SK-N-SH (cell line): Measurements from ENCODE around the gene CYP8B1.

ENCODE experiments used
- SMC3 ChIP-seq: IDR thresholded peaks from 2 replicates; pipeline ENCODE4 v1.6.1; 2012; ENCODE audit warnings: low read depth, low read length, improper control_type of control experiment
- TF ChIP-seq, protein P1 (sequence below): IDR thresholded peaks from 2 replicates; pipeline ENCODE4 v1.4.0; 2012; ENCODE audit warnings: low read depth
- TF ChIP-seq, protein P2 (sequence below): fragments of 200-600 bp; sonication (generic); IDR thresholded peaks from 2 replicates; pipeline ENCODE4 v1.6.1; 2017; ENCODE audit warnings: antibody characterized with exemption, mild to moderate bottlenecking, moderate library complexity
- TF ChIP-seq, protein P3 (sequence below): IDR thresholded peaks from 2 replicates; pipeline ENCODE4 v1.6.1; 2012; ENCODE audit warnings: mild to moderate bottlenecking, low read depth, low read length, moderate library complexity

DNA sequence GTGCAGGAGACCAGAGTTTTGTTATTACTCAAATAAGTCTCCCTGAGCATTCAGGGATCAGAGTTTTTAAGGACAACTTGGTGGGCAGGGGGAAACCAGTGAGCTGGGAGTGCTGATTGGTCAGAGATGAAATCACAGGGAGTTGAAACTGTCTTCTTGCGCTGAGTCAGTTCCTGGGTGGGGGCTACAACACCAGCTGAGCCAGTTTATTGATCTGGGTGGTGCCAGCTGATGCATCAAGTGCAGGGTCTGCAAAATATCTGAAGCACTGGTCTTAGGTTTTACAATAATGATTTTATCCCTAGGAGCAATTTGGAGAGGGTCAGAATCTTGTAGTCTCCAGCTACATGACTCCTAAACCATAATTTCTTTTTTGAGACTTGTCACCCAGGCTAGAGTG, 16.5 kb upstream of the CYP8B1 start:
- TF ChIP-seq, protein P1, sequence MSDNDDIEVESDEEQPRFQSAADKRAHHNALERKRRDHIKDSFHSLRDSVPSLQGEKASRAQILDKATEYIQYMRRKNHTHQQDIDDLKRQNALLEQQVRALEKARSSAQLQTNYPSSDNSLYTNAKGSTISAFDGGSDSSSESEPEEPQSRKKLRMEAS, result no peak
- TF ChIP-seq, protein P2, sequence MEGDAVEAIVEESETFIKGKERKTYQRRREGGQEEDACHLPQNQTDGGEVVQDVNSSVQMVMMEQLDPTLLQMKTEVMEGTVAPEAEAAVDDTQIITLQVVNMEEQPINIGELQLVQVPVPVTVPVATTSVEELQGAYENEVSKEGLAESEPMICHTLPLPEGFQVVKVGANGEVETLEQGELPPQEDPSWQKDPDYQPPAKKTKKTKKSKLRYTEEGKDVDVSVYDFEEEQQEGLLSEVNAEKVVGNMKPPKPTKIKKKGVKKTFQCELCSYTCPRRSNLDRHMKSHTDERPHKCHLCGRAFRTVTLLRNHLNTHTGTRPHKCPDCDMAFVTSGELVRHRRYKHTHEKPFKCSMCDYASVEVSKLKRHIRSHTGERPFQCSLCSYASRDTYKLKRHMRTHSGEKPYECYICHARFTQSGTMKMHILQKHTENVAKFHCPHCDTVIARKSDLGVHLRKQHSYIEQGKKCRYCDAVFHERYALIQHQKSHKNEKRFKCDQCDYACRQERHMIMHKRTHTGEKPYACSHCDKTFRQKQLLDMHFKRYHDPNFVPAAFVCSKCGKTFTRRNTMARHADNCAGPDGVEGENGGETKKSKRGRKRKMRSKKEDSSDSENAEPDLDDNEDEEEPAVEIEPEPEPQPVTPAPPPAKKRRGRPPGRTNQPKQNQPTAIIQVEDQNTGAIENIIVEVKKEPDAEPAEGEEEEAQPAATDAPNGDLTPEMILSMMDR, result no peak
- TF ChIP-seq, protein P3, sequence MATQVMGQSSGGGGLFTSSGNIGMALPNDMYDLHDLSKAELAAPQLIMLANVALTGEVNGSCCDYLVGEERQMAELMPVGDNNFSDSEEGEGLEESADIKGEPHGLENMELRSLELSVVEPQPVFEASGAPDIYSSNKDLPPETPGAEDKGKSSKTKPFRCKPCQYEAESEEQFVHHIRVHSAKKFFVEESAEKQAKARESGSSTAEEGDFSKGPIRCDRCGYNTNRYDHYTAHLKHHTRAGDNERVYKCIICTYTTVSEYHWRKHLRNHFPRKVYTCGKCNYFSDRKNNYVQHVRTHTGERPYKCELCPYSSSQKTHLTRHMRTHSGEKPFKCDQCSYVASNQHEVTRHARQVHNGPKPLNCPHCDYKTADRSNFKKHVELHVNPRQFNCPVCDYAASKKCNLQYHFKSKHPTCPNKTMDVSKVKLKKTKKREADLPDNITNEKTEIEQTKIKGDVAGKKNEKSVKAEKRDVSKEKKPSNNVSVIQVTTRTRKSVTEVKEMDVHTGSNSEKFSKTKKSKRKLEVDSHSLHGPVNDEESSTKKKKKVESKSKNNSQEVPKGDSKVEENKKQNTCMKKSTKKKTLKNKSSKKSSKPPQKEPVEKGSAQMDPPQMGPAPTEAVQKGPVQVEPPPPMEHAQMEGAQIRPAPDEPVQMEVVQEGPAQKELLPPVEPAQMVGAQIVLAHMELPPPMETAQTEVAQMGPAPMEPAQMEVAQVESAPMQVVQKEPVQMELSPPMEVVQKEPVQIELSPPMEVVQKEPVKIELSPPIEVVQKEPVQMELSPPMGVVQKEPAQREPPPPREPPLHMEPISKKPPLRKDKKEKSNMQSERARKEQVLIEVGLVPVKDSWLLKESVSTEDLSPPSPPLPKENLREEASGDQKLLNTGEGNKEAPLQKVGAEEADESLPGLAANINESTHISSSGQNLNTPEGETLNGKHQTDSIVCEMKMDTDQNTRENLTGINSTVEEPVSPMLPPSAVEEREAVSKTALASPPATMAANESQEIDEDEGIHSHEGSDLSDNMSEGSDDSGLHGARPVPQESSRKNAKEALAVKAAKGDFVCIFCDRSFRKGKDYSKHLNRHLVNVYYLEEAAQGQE, result no peak
- TF ChIP-seq SMC3, result no peak
